HUDEP-2 (cell line): ENCODE measurements around the gene PRXL2C.
"Not testable (repeated sequence)": the region's sequence is repeated elsewhere in the genome, so short reads cannot be mapped to it uniquely, and the experiment has no call there.

Experiments
- DNase-seq, 76 experiments: peaks; one replicate each; lab custom pipeline; 2025; ENCODE audit not compliant: unreplicated experiment in 76 of 76; lab: John Stamatoyannopoulos, UW

PRXL2C gene

DNA sequence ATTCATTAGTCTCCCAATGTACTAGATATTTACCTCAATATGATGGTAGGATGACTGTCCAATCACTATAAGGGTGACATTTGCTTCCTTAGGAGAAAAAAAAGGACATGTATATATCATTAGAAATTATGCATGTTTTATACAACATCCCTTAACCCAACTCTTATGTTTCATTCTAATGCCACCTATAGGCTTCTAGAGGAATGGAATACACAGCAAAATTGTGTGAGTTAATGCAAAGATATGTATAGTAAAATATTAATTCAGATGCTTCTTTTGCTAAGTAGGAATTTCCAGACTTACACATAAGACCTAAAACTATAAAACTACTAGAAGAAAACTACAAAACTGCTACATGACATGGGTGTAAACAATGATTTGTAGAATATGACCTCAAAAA is 3.5 kb downstream of the PRXL2C start:
- DNase-seq: peak in 2 of 76 experiments; percentile 3 to 15

- DNase-seq: no peak
These were observed 5.3 kb downstream of the PRXL2C start for GRCh38 chr9:96649620-96650324.

DNA sequence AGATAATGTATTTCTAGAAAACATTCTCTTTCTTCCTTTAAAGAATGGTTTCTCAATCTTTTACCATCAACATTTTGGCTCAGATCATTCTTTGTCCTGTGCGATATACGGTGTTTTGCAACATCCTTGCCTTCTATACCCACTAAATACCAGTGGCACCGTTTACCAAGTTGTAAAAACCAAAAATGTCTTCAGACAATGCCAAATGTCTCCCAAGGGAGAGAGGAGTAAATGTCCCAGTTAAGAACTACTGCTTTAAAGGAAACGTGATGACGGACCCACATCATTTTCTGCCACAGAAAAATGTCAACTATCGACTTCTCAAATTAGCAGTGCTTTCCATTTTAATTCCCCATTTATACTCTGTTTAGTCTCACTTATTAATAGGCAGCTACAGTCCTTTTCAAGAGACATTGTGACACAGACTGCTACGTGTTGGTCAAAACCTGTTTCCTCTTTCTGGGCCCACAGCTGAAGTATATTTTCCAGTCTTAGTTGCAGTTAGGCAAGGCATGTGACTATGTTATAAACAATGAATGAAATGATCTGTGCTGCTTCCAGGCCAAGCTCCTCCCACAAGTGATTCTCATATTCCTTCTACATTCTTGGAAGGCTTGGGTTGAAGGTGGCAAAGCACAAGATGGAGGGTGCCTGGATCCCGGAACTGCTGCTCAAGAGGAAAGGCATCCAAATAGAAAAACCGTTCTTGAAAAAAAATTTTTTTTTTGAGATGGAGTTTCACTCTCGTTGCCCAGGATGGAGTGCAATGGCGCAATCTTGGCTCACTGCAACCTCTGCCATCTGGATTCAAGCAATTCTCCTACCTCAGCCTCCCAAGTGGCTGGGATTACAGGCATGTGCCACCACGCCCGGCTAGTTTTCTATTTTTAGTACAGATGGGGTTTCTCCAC is 8.8 kb downstream of the PRXL2C start:
- DNase-seq: no peak

DNA sequence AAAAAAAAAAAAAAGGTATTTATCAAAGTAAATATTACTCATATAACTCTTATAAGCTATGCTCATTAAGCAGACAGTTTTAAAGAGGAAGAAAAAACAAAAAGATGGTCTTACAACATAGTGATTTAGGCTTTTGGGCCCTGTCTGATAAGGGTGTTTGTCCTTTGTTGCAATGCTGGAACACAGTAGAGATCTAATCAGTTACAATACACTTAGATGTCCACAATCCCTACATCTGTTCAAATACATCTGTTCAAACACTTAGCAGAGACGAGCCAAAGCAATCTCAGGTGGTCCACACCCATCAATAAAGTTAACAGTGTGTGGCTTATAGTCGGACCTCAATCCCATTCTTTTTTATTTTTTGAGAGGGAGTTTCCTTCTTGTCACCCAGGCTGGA is 11.0 kb downstream of the PRXL2C start:
- no peak for DNase-seq

DNA sequence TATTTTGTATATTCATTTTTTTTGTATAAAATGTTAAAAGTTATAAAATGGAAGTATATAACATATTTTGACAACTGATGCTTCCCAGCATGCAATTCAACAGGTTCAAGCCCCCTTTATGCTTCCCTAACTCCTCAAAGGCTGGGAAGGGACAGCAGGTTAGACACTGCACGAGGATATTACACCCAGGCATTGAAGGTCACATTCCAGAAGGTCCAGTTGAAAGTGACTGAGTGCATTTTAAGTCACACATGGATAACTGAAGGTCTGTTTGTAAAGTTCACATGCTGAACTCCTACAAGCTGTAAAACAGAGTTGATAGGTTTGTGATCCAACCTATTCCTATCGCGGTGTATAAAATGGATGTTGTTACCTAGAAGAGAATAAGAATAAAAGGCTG is 13.6 kb downstream of the PRXL2C start:
- no peak for DNase-seq

DNA sequence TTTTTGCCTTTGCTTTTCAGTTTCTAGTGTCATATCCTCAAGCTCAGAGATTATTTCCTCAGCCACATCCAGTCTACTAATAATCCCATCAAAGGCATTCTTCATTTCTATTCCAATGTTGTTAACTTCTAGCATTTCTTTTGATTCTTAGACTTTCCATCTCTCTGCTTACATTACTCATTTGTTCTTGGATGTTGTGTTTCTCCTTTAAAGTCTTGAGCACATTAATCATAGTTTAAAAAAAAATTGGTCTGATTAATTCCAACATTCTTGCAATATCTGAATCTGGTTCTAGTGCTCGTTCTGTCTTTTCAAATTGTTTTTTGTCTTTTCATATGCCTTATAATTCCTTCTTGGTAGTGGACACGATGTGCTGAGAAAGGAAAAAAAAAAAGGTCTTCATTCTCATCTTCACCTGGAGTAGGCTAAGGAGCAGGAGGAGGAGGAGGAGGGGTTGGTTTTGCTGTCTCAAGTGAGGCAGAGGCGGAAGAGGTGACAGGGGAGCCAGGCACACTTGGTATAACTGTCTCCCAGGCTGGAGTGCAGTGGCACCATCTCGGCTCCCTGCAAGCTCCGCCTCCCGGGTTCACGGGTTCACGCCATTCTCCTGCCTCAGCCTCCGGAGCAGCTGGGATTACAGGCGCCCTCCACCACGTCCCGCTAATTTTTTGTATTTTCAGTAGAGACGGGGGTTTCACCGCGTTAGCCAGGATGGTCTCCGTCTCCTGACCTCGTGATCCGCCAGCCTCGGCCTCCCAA is 16.3 kb downstream of the PRXL2C start:
- DNase-seq: no peak

GRCh38 chr9:96636368-96636767 is 18.7 kb downstream of the PRXL2C start:
- DNase-seq: no peak

GRCh38 chr9:96633579-96633978 is 21.5 kb downstream of the PRXL2C start:
- DNase-seq: not testable (repeated sequence)

- DNase-seq: no peak
These were observed 28.2 kb downstream of the PRXL2C start for GRCh38 chr9:96626912-96627311.

DNA sequence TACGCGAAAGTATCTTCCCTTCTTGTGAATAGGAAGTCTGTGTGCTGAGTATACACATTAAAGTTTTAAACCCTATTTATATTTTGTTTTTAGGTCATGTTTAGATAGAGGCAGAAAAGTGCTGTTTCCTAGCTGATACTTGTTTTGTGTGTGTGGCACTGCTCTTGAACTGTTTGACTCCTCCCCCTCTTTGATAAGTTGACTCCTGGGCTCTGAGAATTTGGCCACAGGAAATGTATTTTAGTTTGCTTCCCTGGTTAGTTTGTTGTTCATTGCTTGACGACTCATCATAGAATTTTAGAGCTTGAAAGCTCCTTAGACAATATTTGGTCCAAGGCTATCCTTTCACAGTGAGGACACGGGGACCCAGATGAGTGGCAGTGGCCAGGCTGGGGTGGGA is 33.5 kb downstream of the PRXL2C start:
- peak in 1 of 76 experiments; percentile 3 for DNase-seq

- DNase-seq: no peak
These were observed 34.3 kb downstream of the PRXL2C start for GRCh38 chr9:96620832-96621269.

DNA sequence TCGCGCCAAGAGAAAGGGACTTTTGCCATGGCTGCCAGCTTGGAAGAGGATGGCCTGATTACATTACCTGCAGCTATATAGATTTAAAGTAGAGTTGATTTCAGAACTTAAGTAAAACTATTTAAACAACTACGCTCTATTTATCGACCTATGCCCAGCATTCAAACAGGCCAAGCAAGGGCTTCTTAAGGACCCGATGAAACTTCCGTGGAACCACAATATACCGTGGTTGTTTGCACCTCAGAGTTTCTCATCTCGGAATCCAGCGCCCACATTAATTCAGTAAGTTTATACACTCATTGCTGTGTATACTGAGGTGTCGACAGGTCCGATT is 35.0 kb downstream of the PRXL2C start:
- DNase-seq: no peak

DNA sequence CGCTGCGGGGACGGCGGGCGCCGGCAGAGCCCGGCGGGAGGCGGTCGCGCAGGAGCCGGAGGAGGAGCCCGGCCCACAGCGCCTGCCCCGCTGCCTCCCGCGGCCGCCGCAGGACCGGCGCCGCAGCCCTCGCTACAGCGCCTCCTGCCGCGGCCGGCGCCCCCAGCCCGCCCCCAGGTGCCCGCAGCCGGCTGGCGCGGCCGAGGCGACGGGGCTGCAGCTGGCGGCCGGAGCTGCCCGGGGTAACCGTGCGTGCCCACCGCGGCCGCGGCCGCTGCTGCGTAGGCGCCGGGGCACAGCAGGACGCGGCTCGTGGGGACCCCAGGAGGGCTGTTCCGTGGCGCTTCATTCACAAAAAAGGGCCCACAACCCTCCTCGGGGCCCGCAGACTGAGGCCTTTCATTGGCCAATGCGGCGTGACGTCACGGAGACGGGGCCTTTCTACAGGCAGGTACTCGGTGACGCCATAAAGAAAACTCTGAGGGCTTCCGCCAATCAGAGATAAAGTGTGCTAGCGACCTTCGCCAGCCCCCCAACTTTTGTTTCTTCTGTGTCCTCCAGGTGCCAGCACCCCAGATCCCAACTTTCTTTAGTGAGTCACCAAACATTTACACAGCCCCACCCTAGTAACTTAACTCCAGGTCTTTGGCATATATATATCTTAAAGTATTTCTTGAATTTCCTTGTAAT is 35.5 kb downstream of the PRXL2C start, which contains the start of gene CDC14B:
CDC14B (minus strand) TSS at position 353 of the 690 bp plus-strand sequence. CDS start 465 bp downstream, outside the sequence.
- DNase-seq: peak in 73 of 76 experiments; percentile 21 to 85 (median 70)

DNA sequence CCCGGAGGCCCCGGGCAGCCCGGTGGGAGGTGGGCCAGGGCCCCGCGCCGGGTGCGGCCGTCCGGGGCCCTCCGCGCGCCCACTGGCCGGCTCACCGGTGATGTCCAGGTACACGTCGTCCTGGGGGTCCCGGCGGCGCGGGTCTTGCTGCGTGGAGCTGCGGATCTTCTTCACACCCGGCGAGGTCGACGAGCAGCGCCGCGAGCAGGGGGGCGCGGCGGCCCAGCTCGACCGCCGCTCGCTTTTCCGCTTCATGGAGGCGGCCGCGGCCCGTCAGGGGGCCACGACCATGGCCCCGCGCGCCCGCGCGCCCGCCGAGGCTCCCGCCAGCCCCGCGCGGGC is 36.0 kb downstream of the PRXL2C start:
- DNase-seq: no peak

GRCh38 chr9:96618209-96619123 is 36.7 kb downstream of the PRXL2C start:
- DNase-seq: peak in 1 of 76 experiments; percentile 16

- peak in 2 of 76 experiments; percentile 2 to 10 for DNase-seq
These were observed 37.5 kb downstream of the PRXL2C start for GRCh38 chr9:96617439-96618185.

DNA sequence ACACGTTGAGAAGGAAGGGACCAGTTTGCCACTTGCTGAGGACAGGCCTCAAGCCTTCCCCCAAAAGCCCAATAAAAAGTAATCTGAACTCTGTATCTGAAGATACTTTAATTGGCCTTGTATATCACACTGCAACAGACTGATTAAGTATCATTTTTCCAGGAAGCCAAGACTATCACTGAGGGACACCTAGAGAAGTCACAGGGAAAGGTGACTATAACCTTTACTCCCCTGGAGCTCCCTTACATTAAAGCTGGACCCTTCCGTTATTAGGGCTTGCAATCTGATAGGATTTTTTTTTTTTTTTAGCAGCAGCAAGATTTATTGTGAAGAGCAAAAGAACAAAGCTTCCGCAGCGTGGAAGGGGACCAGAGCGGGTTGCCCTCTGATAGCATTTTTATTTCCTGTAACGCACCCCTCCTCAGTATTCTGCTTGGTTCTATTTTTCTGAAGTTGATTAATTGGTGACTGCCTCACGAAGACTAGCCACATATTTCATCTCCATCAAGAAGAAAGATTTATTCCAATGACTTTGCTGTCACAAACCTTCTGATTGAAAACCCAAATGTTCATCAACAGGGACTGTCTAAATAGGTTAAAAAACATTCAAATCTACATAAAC is 38.2 kb downstream of the PRXL2C start:
- peak in 4 of 76 experiments; percentile 6 to 18 (median 8) for DNase-seq

DNA sequence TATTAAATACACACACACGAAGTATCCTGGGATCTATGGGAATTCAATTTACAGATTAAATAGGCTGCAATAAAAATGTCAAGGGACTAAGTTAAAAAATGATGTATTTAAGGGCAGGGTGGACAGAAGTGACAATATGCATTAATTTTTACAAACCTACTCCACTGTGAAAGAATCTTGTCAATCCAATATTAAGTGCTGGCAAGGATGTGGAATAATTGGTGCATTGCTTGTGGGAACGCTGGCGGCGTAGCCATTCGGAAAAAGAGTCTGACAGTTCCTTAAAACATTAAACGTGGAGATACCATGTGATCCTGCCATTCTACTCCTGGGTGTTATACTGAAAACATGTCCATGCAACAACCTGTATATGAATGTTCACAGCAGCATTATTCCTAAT is 39.7 kb downstream of the PRXL2C start:
- no peak for DNase-seq
